H9 (cell line): ENCODE measurements around the gene CELF1. TPM values are rescaled to one million over a fixed set of nuclear protein-coding genes. Genes with fewer than 3 reads are reported as not detected.

Experiments
- DNase-seq: peaks from one replicate; pipeline ENCODE4 v3.0.0-alpha.2; 2017
- H2AFZ ChIP-seq: one replicate; pipeline ENCODE4 v1.6.1; 2013; ENCODE audit warnings: mild to moderate bottlenecking, low read length, control low read depth, moderate library complexity
- H2AK5ac ChIP-seq: 2 replicates; pipeline ENCODE4 v1.6.1; 2013; ENCODE audit warnings: low read length, control low read depth, mixed read lengths; ENCODE audit not compliant: insufficient read length
- H2BK120ac ChIP-seq: one replicate; pipeline ENCODE4 v1.6.1; 2013; ENCODE audit warnings: low read depth, mild to moderate bottlenecking, low read length, control low read depth, inconsistent platforms; ENCODE audit not compliant: poor library complexity, severe bottlenecking
- H2BK12ac ChIP-seq: 2 replicates; pipeline ENCODE4 v1.6.1; 2013; ENCODE audit warnings: low read length, control low read depth, mixed read lengths, low read depth; ENCODE audit not compliant: insufficient read length
- H2BK15ac ChIP-seq: 2 replicates; pipeline ENCODE4 v1.6.1; 2013; ENCODE audit warnings: low read depth, low read length, control low read depth
- H2BK20ac ChIP-seq: one replicate; pipeline ENCODE4 v1.6.1; 2013; ENCODE audit warnings: low read depth, mild to moderate bottlenecking, low read length, control low read depth, inconsistent platforms; ENCODE audit not compliant: poor library complexity, severe bottlenecking
- H2BK5ac ChIP-seq: 2 replicates; pipeline ENCODE4 v1.6.1; 2013; ENCODE audit warnings: low read length, control low read depth, mixed read lengths; ENCODE audit not compliant: insufficient read length
- H3K14ac ChIP-seq: 2 replicates; pipeline ENCODE4 v1.6.1; 2013; ENCODE audit warnings: low read length, control low read depth; ENCODE audit not compliant: insufficient read depth
- H3K18ac ChIP-seq: 2 replicates; pipeline ENCODE4 v1.6.1; 2013; ENCODE audit warnings: low read depth, mild to moderate bottlenecking, mixed read lengths, low read length, control low read depth; ENCODE audit not compliant: insufficient read length
- H3K23ac ChIP-seq: 2 replicates; pipeline ENCODE4 v1.6.1; 2013; ENCODE audit warnings: low read length, control low read depth, mixed read lengths, low read depth; ENCODE audit not compliant: insufficient read length
- H3K23me2 ChIP-seq: 2 replicates; pipeline ENCODE4 v1.6.1; 2013; ENCODE audit warnings: low read depth, mild to moderate bottlenecking, mixed read lengths, low read length, control low read depth; ENCODE audit not compliant: insufficient read length, poor library complexity, severe bottlenecking
- H3K27ac ChIP-seq: 2 replicates; pipeline ENCODE4 v1.5.1; 2013; ENCODE audit warnings: low read length, control low read depth, mixed read lengths, low read depth; ENCODE audit not compliant: insufficient read length
- H3K27me3 ChIP-seq: 2 replicates; pipeline ENCODE4 v1.6.1; 2013; ENCODE audit warnings: low read length, control low read depth, inconsistent platforms; ENCODE audit not compliant: insufficient read depth
- H3K4ac ChIP-seq: 2 replicates; pipeline ENCODE4 v1.6.1; 2013; ENCODE audit warnings: low read depth, mild to moderate bottlenecking, control low read depth, inconsistent platforms, low read length, moderate library complexity
- H3K4me1 ChIP-seq: 2 replicates; pipeline ENCODE4 v1.6.1; 2013; ENCODE audit warnings: low read length, control low read depth, inconsistent platforms; ENCODE audit not compliant: insufficient read depth
- H3K4me2 ChIP-seq: 2 replicates; pipeline ENCODE4 v1.6.1; 2013; ENCODE audit warnings: low read length, control low read depth, mixed read lengths; ENCODE audit not compliant: insufficient read length, insufficient read depth
- H3K56ac ChIP-seq: 2 replicates; pipeline ENCODE4 v1.6.1; 2013; ENCODE audit warnings: low read depth, mild to moderate bottlenecking, mixed read lengths, low read length, control low read depth; ENCODE audit not compliant: insufficient read length
- H3K79me1 ChIP-seq: 2 replicates; pipeline ENCODE4 v1.6.1; 2013; ENCODE audit warnings: low read depth, mild to moderate bottlenecking, moderate library complexity, low read length, control low read depth, inconsistent platforms; ENCODE audit not compliant: insufficient read depth, poor library complexity, severe bottlenecking
- H3K79me2 ChIP-seq: 2 replicates; pipeline ENCODE4 v1.6.1; 2013; ENCODE audit warnings: low read length, control low read depth, inconsistent platforms; ENCODE audit not compliant: insufficient read depth
- H3K9ac ChIP-seq: 2 replicates; pipeline ENCODE4 v1.6.1; 2013; ENCODE audit warnings: low read length, control low read depth, mixed read lengths; ENCODE audit not compliant: insufficient read length; ENCODE audit errors: extremely low read depth
- H3K9me3 ChIP-seq: one replicate; pipeline ENCODE4 v1.6.1; 2013; ENCODE audit warnings: low read depth, low read length, inconsistent platforms; ENCODE audit not compliant: control insufficient read depth
- H3T11ph ChIP-seq: one replicate; pipeline ENCODE4 v1.6.1; 2013; ENCODE audit warnings: mild to moderate bottlenecking, low read length, control low read depth, inconsistent platforms
- H4K20me1 ChIP-seq: one replicate; pipeline ENCODE4 v1.6.1; 2013; ENCODE audit not compliant: control insufficient read depth, insufficient read length, insufficient read depth
- H4K5ac ChIP-seq: 2 replicates; pipeline ENCODE4 v1.6.1; 2013; ENCODE audit warnings: low read depth, mild to moderate bottlenecking, mixed read lengths, low read length, control low read depth; ENCODE audit not compliant: insufficient read length
- H4K8ac ChIP-seq: replicated peaks from 2 replicates; pipeline ENCODE4 v1.6.1; 2013; ENCODE audit warnings: low read length, control low read depth, mixed read lengths, low read depth; ENCODE audit not compliant: insufficient read length
- H4K91ac ChIP-seq: 2 replicates; pipeline ENCODE4 v1.6.1; 2013; ENCODE audit warnings: low read depth, mild to moderate bottlenecking, moderate library complexity, mixed read lengths, low read length, control low read depth; ENCODE audit not compliant: insufficient read length
- H3K27ac Mint-ChIP-seq, 3 experiments: 2 replicates in 2 of 3; 3 replicates in 1 of 3; pipeline ENCODE4 v1.8.0; 2020 to 2021; ENCODE audit warnings: mixed read lengths in 3 of 3, mild to moderate bottlenecking in 1 of 3, moderate library complexity in 1 of 3
- H3K27me3 Mint-ChIP-seq: 2 replicates; pipeline ENCODE4 v1.8.0; 2021; ENCODE audit warnings: low read depth, mild to moderate bottlenecking, moderate library complexity, mixed read lengths
- H3K36me3 Mint-ChIP-seq, 3 experiments: 2 replicates in 2 of 3; 3 replicates in 1 of 3; pipeline ENCODE4 v1.8.0; 2020 to 2021; ENCODE audit warnings: low read depth in 3 of 3, mixed read lengths in 3 of 3; ENCODE audit not compliant: insufficient read depth in 1 of 3
- H3K4me1 Mint-ChIP-seq, 2 experiments: 2 replicates each; pipeline ENCODE4 v1.8.0; 2020; ENCODE audit warnings: mixed read lengths in 2 of 2
- H3K4me3 Mint-ChIP-seq, 2 experiments: 2 replicates in 1 of 2; 3 replicates in 1 of 2; pipeline ENCODE4 v1.8.0; 2020 to 2021; ENCODE audit warnings: mild to moderate bottlenecking in 2 of 2, mixed read lengths in 2 of 2, moderate library complexity in 1 of 2
- H3K9me3 Mint-ChIP-seq, 2 experiments: 2 replicates in 1 of 2; 3 replicates in 1 of 2; pipeline ENCODE4 v1.8.0; 2020; ENCODE audit warnings: mild to moderate bottlenecking in 2 of 2, mixed read lengths in 2 of 2, moderate library complexity in 1 of 2
- WGBS: extraction: QIAGEN DNeasy Blood & Tissue Kit; methylation state at CpG from one replicate; pipeline ENCODE4 v1.1.7; 2013; ENCODE audit warnings: missing lambda C conversion rate, low lambda C conversion rate, mixed read lengths; ENCODE audit not compliant: insufficient read length; ENCODE audit errors: extremely low coverage; 5-methylcytosine and 5-hydroxymethylcytosine counted together
- total RNA-seq: library from RNA; stranded (reverse); gene quantifications from 2 replicates; pipeline ENCODE4 v1.2.1, GENCODE V29; 2021
- TF ChIP-seq, protein P1 (sequence below): fragments of 200-600 bp; sonication (generic); conservative IDR thresholded peaks from 3 replicates; pipeline ENCODE4 v1.8.0; 2021; ENCODE audit warnings: antibody characterized with exemption, mild to moderate bottlenecking

Gene CELF1
- total RNA-seq, 1 experiment from 2014 or later: 211 TPM

DNA sequence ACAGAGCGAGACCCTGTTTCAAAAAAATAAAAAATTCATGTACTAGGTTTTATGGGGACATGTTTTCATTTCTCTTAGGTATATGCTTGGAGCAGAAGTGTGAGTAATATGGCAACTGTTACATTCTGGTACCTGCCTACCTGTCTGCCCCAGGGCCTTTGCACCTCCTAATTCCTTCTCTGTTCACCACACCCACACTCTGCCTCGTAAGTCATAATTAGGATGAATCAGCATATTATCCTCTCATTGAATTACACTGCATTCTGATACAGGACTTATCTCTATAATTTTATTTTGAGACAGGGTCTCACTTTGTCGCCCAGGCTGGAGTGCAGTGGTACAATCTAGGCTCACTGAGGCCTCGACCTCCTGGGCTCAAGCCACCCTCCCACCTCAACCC, 100.9 kb downstream of the CELF1 start:
- Histone ChIP-seq H3K23me2 (no peaks in the 10 kb centered on the region), H3K27me3 (no peaks in the 10 kb centered on the region), H3K27ac (no peak overlapping the region), H3K9me3 (no peaks in the 10 kb centered on the region), H2BK120ac (no peak overlapping the region), H2BK5ac (no peak overlapping the region), H2BK15ac (no peak overlapping the region), H4K8ac (no peak overlapping the region), H3T11ph (no peak overlapping the region), H4K5ac (no peak overlapping the region), H3K9ac (no peak overlapping the region), H2BK12ac (no peak overlapping the region), H3K4ac (no peak overlapping the region), H2AK5ac (no peak overlapping the region), H3K4me1 (no peaks in the 10 kb centered on the region), H3K18ac (no peak overlapping the region), H2AFZ (no peak overlapping the region), H3K79me1 (no peaks in the 10 kb centered on the region), H3K23ac (no peak overlapping the region), H2BK20ac (no peak overlapping the region), H4K91ac (no peak overlapping the region), H3K56ac (no peak overlapping the region), H4K20me1 (no peaks in the 10 kb centered on the region), H3K4me2 (no peak overlapping the region), H3K14ac (no peak overlapping the region), H3K79me2 (no peaks in the 10 kb centered on the region)
- Mint-ChIP-seq H3K27ac (no peak overlapping the region), H3K9me3 (no peaks in the 10 kb centered on the region), H3K4me1 (peaks cover 0 to 4% of the 10 kb centered on the region in 2 experiments; a peak in 1 of 4 replicates), H3K4me3 (no peak overlapping the region), H3K27me3 (no peaks in the 10 kb centered on the region), H3K36me3 (no peaks in the 10 kb centered on the region)
- TF ChIP-seq, protein P1, sequence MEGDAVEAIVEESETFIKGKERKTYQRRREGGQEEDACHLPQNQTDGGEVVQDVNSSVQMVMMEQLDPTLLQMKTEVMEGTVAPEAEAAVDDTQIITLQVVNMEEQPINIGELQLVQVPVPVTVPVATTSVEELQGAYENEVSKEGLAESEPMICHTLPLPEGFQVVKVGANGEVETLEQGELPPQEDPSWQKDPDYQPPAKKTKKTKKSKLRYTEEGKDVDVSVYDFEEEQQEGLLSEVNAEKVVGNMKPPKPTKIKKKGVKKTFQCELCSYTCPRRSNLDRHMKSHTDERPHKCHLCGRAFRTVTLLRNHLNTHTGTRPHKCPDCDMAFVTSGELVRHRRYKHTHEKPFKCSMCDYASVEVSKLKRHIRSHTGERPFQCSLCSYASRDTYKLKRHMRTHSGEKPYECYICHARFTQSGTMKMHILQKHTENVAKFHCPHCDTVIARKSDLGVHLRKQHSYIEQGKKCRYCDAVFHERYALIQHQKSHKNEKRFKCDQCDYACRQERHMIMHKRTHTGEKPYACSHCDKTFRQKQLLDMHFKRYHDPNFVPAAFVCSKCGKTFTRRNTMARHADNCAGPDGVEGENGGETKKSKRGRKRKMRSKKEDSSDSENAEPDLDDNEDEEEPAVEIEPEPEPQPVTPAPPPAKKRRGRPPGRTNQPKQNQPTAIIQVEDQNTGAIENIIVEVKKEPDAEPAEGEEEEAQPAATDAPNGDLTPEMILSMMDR: no peak
- DNase-seq: no peak
- no CpG with 5 or more reads among the region's 4 CpGs for WGBS
